Measurements from ENCODE around the gene LRP11.

The LRP11 gene

DNA sequence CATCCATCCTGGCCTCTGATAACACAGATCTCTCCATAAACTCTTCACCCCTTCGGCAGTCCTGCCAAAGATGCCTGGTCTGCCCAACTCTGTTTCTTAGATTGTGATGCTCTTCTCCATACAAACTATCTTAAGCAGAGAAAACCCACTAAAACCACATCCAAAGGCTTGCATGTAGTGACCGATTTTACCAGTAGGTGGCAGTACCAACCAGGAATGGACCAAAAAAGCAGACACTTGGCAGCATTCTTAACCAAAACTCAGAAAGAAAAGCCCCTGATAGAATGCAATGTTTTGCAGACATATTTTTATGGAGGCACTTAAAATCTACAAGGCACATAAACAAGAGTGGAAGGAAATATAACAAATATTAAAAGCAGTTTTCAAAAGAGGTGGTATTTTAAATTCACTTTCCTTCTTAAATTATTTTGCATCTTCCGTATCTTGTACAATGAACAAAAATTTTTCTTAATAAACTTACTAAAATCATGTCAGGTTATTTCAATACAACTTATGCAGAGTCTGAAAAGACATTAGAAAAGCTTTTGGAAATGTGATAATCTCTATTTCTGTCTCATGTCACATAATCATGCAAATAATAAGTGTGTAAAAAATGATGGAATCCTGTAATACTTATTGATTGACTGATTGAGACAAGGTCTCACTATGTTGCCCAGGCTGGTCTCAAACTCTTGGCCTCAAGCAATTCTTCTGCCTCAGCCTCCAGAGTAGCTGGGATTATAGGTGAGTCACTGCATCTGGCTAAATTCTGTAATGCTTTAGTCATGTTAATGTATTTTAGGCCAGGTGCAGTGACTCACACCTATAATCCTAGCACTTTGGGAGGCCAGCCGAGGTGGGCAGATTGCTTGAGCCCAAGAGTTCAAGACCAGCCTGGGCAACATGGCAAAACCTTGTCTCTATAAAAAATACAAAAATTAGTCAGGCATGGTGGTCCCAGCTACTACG is 29.4 kb downstream of the LRP11 start:
- DNase-seq (ENCODE audit: low read depth): peak; percentile 64
- in situ Hi-C loops (cut with HindIII; ENCODE audit: low sequenced_read_pairs): no loop called here
- TF ChIP-seq, protein P1, sequence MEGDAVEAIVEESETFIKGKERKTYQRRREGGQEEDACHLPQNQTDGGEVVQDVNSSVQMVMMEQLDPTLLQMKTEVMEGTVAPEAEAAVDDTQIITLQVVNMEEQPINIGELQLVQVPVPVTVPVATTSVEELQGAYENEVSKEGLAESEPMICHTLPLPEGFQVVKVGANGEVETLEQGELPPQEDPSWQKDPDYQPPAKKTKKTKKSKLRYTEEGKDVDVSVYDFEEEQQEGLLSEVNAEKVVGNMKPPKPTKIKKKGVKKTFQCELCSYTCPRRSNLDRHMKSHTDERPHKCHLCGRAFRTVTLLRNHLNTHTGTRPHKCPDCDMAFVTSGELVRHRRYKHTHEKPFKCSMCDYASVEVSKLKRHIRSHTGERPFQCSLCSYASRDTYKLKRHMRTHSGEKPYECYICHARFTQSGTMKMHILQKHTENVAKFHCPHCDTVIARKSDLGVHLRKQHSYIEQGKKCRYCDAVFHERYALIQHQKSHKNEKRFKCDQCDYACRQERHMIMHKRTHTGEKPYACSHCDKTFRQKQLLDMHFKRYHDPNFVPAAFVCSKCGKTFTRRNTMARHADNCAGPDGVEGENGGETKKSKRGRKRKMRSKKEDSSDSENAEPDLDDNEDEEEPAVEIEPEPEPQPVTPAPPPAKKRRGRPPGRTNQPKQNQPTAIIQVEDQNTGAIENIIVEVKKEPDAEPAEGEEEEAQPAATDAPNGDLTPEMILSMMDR (IDR thresholded peaks at IDR 0.05; ENCODE audit: low read depth, low read length, missing control alignments): peak; percentile 84
- no peak overlapping the region for H3K4me3 ChIP-seq (ENCODE audit: low read depth, low read length)

DNA sequence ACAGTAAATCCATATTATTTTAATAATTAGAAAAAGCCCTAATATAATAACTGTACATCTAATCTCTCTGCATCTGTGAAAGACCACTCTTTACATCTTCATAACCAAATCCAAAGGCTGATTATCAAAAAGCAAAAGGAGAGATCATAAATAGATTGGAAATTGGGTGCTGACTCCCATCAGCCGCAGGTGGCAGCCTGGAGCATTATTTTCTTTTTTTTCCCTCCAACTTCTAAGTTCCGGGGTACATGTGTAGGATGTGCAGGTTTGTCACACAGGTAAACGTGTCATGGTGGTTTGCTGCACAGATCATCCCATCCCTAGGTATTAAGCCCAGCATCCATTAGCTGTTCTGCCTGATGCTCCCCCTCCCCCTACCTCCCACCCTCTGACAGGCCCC is 30.5 kb downstream of the LRP11 start:
- in situ Hi-C loops (cut with HindIII; ENCODE audit: low sequenced_read_pairs): no loop called here
- H3K4me3 ChIP-seq (ENCODE audit: low read depth, low read length): no peak overlapping the region
- TF ChIP-seq, protein P1 (IDR thresholded peaks at IDR 0.05; ENCODE audit: low read depth, low read length, missing control alignments): no peak
- DNase-seq (ENCODE audit: low read depth): no peak

DNA sequence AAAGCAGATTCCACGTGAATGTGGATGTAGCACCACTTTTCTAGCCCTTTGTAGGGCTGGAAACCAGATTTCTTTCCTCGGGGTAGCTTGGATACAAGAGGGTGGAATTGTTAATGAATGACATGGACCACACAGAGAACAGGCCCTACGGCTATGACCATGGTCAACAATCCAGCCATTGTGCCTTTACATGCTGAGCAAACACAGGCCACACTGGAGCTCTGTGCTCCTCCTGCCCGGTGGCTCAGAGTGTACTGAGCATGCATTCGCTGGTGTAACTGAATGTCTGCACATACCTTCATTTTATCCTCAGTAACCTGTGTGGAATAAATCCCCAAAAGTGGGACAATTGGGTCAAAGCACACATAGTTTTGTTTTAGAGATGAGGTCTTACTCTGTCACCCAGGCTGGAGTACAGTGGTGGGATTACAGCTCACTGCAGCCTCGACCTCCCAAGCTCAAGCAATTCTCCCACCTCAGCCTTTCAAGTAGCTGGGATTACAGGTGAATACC is 32.8 kb downstream of the LRP11 start:
- in situ Hi-C loops (cut with HindIII; ENCODE audit: low sequenced_read_pairs): no loop called here
- no peak for DNase-seq (ENCODE audit: low read depth)
- H3K4me3 ChIP-seq (ENCODE audit: low read depth, low read length): no peak overlapping the region
- TF ChIP-seq, protein P1 (IDR thresholded peaks at IDR 0.05; ENCODE audit: low read depth, low read length, missing control alignments): no peak

DNA sequence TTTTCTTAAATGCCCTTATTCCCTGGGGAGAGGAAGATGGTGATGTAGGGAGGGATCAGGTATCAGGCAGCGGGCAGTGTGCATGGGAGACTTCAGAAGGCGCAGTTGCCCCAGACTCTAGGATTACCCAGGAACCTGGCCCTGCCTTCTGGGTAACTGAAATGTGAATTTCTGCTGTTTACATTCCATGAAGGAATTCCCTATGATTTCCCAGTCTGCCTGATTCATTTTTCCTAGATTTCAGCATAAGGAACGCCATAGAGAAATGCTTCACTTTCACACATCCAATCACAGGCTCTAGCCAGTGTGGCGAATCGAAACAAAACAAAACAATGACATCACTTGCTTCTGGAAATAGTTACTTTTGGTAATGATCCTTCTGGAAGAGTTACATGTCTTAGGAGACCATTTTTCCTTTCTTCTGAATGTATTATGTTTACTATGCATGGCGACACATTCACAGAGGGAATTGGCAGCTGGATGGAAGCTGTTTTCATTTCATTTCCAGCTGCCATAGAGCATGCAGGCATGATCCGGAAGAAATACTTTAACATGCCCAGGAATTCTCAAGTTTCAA is 33.3 kb downstream of the LRP11 start:
- no peak for DNase-seq (ENCODE audit: low read depth)
- TF ChIP-seq, protein P1 (IDR thresholded peaks at IDR 0.05; ENCODE audit: low read depth, low read length, missing control alignments): no peak
- in situ Hi-C loops (cut with HindIII; ENCODE audit: low sequenced_read_pairs): no loop called here
- H3K4me3 ChIP-seq (ENCODE audit: low read depth, low read length): no peak overlapping the region

DNA sequence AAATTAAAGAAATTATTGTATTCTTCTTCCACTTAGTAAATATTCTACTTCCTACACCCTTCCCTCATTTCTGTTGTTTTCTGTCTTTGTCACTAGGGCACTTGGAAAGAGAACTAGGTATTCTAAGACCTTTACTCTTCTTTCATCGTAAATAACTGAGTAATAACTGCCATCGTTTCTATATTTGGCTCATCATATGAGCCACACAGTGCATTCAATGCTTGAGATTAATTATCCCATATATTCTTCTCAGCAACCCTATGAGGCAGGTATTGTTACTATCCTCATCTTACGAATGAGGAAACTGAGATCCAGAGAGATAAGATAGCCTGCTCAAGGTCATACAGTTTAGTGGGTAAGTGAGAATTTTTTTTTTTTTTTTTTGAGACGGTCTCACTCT is 38.9 kb downstream of the LRP11 start:
- in situ Hi-C loops (cut with HindIII; ENCODE audit: low sequenced_read_pairs): no loop called here
- TF ChIP-seq, protein P1 (IDR thresholded peaks at IDR 0.05; ENCODE audit: low read depth, low read length, missing control alignments): no peak
- no peak for DNase-seq (ENCODE audit: low read depth)
- no peak overlapping the region for H3K4me3 ChIP-seq (ENCODE audit: low read depth, low read length)

DNA sequence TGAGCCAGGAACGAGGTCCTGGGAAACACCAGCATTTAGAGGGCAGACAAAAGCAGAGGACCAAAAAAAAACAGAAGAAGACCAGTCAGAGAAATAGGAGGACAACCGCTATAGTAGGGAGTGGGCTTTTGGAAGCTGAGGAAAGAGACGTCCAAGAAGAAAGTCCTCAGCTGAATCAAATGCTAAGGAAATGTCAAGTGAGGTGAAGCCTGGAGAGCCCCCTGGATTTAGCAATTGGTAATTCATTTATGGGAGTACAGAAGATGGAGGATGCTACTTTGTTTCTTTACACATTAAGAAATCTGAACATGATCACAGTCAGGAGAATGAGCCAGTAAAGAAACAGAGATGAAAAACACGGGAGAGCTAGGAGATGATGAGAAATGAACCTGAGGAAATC is 41.1 kb downstream of the LRP11 start:
- TF ChIP-seq, protein P1 (IDR thresholded peaks at IDR 0.05; ENCODE audit: low read depth, low read length, missing control alignments): no peak
- no peak overlapping the region for H3K4me3 ChIP-seq (ENCODE audit: low read depth, low read length)
- in situ Hi-C loops (cut with HindIII; ENCODE audit: low sequenced_read_pairs): no loop called here
- DNase-seq (ENCODE audit: low read depth): no peak

Measured in astrocyte of the cerebellum (primary cell).